ENCODE measurements around the gene SDK1.

Gene SDK1

GRCh38 chr7:3378390-3379150, 77.5 kb downstream of the SDK1 start:
- TF ChIP-seq CTCF (conservative IDR thresholded peaks at IDR 0.05; ENCODE audit: low read length) = no peak
- no peak overlapping the region for H3K4me3 ChIP-seq (ENCODE audit: low read length)
- DNase-seq (ENCODE audit: low read depth) = no peak

GRCh38 chr7:3380034-3380433, 79.0 kb downstream of the SDK1 start:
- no peak for TF ChIP-seq CTCF (conservative IDR thresholded peaks at IDR 0.05; ENCODE audit: low read length)
- no peak for DNase-seq (ENCODE audit: low read depth)
- no peak overlapping the region for H3K4me3 ChIP-seq (ENCODE audit: low read length)

- no peak overlapping the region for H3K4me3 ChIP-seq (ENCODE audit: low read length)
- no peak for DNase-seq (ENCODE audit: low read depth)
- TF ChIP-seq CTCF (conservative IDR thresholded peaks at IDR 0.05; ENCODE audit: low read length) = no peak
Observed at GRCh38 chr7:3380886-3381685, 80.0 kb downstream of the SDK1 start.

- H3K4me3 ChIP-seq (ENCODE audit: low read length) = no peak overlapping the region
Observed at GRCh38 chr7:3386423-3387190, 85.6 kb downstream of the SDK1 start.

GRCh38 chr7:3393862-3394261, 92.8 kb downstream of the SDK1 start:
- DNase-seq (ENCODE audit: low read depth) = no peak
- no peak for TF ChIP-seq CTCF (conservative IDR thresholded peaks at IDR 0.05; ENCODE audit: low read length)
- no peak overlapping the region for H3K4me3 ChIP-seq (ENCODE audit: low read length)

More at GRCh38 chr7:3386423-3387190, 85.6 kb downstream of the SDK1 start:
- no peak for DNase-seq (ENCODE audit: low read depth)
- no peak for TF ChIP-seq CTCF (conservative IDR thresholded peaks at IDR 0.05; ENCODE audit: low read length)

GRCh38 chr7:3397324-3397723, 96.3 kb downstream of the SDK1 start:
- TF ChIP-seq CTCF (conservative IDR thresholded peaks at IDR 0.05; ENCODE audit: low read length) = no peak
- no peak for DNase-seq (ENCODE audit: low read depth)
- no peak overlapping the region for H3K4me3 ChIP-seq (ENCODE audit: low read length)

All from AG10803 (cell line).